NCI-H187 (cell line): ENCODE measurements around the gene FBXO11.

ENCODE experiments used
- DNase-seq, 2 experiments: peaks; one replicate each; lab custom pipeline; 2025; lab: John Stamatoyannopoulos, UW

FBXO11 gene

GRCh38 chr2:47783486-47784351, 122.6 kb downstream of the FBXO11 start:
- peak; percentile 73 to 75 for DNase-seq

GRCh38 chr2:47782671-47783485, 123.4 kb downstream of the FBXO11 start, which contains the start of gene MSH6:
MSH6 (plus strand) TSS chr2:47783145; CDS start chr2:47783234, 89 bp downstream.
- peak; percentile 86 to 95 for DNase-seq

GRCh38 chr2:47782381-47782670, 124.0 kb downstream of the FBXO11 start:
- no peak for DNase-seq

GRCh38 chr2:47779426-47779790, 126.9 kb downstream of the FBXO11 start:
- DNase-seq: no peak

DNA sequence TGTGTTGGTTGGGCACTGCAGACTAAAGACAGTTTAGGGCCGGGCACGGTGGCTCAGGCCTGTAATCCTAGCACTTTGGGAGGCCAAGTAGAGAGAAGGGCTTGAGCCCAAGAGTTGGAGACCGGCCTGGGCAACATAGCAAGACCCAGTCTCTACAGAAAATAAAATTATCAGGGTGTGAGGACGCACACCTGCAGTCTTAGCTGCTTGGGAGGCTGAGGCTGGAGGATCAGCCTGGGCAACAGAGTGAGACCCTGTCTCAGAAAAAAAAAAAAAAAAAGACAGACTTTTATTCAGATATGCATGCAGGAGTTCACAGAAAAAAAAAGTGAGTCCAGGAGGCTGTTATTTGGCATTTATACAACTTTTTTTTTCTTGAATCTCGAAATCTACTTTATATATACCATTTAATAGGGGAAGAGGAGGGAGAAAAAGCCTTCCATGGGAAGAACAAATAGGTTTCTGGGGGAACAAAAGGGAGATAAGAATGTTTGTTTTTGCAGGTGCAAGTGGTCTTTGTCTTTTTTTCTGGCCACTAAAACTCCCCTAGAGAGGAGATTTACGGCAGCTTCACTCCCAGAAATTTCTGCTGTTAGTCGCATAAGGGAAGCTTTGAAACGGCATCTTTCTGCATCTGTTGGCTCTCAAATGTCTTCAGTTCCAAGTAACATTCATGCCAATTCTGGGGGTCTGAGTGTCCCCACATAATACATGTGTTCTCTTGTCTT, 127.4 kb downstream of the FBXO11 start:
- DNase-seq: no peak

GRCh38 chr2:47777277-47777937, 128.9 kb downstream of the FBXO11 start:
- no peak for DNase-seq

- DNase-seq: no peak
Observed at GRCh38 chr2:47774567-47774966, 131.7 kb downstream of the FBXO11 start.

- no peak for DNase-seq
Observed at GRCh38 chr2:47772343-47772742, 134.0 kb downstream of the FBXO11 start.

DNA sequence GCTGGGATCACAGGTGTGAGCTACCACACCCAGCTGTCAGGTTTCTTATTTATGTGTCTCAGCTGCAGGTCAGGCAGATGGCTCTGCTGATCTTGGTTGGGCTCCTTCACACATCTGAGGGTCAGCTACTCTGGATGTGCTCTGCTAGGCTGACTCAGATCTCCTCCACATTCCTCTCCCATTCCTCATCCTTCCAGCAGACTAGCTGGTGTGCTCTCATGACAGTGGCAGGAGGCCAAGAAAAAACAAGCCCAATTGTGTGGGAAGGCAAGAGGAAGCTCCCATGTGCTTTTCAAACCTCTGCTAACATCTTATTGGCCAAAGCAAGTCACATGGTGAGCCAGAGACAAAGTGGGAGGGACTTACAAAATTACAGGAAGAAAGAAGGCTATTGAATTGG, 135.1 kb downstream of the FBXO11 start:
- DNase-seq: no peak

- DNase-seq: no peak
Observed at GRCh38 chr2:47769318-47769717, 137.0 kb downstream of the FBXO11 start.

DNA sequence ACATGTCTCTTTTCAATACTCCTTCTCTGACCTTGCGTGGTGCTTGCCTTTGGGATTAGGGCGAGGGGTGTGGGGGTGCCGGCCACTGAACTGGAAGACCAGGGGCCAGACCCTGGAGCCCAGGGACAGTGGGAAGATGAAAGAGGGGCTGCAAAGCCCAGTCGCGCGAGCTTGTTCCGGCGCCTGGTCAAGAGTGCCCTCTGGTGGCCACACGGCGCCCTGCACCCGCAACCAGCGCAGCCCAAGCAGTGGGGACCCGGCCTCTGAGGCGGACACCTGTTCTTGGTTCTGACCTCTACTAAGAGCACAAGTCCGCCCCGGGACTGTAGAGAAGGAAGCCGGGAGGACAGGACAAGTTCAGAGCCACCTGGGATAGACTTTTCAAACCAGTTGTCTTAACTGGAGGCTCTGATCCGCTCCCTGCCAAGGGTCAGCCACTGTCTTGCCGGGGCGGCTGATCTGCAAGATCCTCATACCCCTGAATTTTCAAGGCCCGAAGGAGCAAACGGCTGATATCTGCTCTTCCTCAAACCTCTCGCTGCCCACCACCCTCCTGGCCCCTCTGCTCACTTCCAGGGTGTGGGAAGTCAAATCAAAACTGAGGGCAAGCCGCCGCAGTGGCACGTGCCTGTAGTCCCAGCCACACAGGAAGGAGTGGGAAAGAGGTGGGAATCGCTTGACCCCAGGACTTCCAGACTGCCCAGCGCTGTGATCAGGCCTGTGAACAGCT, 138.3 kb downstream of the FBXO11 start:
- DNase-seq: peak; percentile 41 to 49

- no peak for DNase-seq
Observed at GRCh38 chr2:47767497-47767844, 138.8 kb downstream of the FBXO11 start.

DNA sequence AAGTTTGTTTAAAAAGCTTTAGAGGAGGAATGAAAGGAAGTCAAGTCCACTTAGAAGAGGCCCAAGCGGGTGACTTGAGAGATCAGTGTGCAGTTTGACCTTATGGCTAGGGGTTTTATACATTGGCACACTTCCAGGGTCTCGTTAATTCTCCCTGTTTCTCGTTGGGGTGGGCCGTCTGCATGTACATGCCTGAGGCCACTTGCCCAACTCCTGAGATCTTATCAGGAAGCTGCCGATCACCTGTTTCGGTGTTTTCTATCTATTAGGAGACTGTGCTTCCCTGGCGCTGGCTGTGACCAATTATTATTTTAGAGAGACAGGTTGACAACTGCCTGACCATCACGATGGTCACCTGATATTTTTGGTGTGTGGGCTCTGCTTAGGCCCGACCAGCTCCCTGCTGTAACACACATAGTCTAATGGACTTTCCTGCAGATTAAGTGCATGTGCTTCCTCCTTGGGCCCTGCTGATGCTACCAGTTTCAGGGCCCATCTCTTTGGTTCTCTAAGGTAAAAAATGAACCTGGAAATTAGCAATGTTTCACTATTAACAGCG, 154.4 kb downstream of the FBXO11 start:
- DNase-seq: no peak

- DNase-seq: no peak
Observed at GRCh38 chr2:47747878-47748277, 158.4 kb downstream of the FBXO11 start.

DNA sequence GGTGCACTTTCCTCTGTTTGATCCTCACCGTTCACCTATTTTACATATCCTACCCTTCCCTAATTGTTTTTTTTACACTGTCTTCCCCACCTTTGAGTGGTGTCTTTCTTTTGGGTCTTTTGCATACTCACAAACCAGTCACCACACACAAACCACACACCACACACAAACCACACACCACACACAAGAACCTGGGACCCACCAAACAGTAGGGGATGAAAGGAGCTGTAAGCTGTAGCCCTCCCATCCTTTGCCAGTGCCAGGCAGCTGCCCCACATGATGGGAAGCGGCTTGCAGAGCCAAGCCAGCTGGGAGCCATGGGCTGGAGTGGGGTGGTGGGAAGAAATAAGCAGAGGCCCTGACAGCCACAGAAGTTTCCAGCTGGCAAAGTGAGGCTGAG, 162.2 kb downstream of the FBXO11 start:
- no peak for DNase-seq

- DNase-seq: no peak
Observed at GRCh38 chr2:47741637-47742036, 164.7 kb downstream of the FBXO11 start.

GRCh38 chr2:47741101-47741500, 165.2 kb downstream of the FBXO11 start:
- no peak for DNase-seq
